ENCODE results near the gene PSMB10.

The PSMB10 gene

DNA sequence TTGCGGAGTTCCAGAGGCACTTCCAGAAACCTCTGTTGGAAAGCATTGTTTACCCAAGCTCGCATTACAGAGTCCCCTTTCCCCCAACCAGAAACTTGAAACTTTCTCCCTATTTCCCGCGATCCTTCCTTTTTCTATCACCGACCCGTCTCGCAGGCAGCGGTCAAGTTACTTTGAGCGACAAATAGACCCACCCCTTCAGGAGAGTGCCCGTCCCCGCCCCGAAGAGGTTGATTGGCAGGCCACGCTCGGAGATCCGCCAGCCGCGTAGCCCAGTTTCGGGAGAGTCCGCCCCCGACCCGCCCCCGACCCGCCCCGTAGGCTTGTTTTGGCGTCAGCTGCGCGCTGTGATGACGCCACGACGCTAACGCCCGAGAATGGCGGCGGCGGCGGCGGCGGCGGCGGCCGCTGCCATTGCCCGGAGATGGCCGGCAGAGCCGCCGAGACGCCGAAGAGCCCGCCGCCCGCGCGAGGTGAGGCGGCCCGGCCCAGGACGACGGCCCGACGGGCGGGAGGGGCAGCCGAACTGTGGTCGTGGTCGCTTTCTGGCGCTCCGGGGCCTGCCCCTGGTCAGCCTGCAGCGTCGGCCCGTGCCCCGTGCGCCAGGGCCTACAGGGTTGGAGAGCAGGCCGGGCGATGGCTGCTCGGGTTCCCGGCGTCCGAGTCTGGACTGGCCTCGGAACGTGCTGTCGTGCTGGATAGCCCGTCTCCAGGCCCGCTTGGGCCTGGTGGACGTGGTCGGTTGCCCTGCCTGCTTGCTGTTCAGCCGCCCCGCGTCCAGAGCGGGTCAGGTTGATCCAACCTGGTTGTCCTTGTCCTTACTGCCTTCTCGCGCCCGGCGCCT is 43.5 kb downstream of the PSMB10 start, which contains the start of gene PSKH1:
Gene PSKH1 (plus strand): TSS at position 356 of the 844 bp plus-strand sequence. CDS start 15,496 bp downstream, outside the sequence.
- H3K4me1 ChIP-seq (ENCODE audit: low read length) = peaks cover 14% of the 10 kb centered on the region
- H3K36me3 ChIP-seq (replicated peaks; ENCODE audit: low read depth, low read length) = no peaks in the 10 kb centered on the region
- peak within 1 kb of the TSS; percentile 93 for H3K9ac ChIP-seq (ENCODE audit: low read length)
- H3K27ac ChIP-seq (ENCODE audit: low read length) = peak within 1 kb of the TSS; percentile 17; the same call in 1 of the 2 replicates
- peaks cover 44% of the 10 kb centered on the region for H3K79me2 ChIP-seq (ENCODE audit: low read length)
- H3K27me3 ChIP-seq (ENCODE audit: low read depth, low read length) = no peaks in the 10 kb centered on the region
- no peaks in the 10 kb centered on the region for H3K9me3 ChIP-seq (ENCODE audit: insufficient read depth, low read length)
- TF ChIP-seq EZH2phosphoT487 (IDR thresholded peaks at IDR 0.05; ENCODE audit: low read depth) = no peak
- TF ChIP-seq, protein P1, sequence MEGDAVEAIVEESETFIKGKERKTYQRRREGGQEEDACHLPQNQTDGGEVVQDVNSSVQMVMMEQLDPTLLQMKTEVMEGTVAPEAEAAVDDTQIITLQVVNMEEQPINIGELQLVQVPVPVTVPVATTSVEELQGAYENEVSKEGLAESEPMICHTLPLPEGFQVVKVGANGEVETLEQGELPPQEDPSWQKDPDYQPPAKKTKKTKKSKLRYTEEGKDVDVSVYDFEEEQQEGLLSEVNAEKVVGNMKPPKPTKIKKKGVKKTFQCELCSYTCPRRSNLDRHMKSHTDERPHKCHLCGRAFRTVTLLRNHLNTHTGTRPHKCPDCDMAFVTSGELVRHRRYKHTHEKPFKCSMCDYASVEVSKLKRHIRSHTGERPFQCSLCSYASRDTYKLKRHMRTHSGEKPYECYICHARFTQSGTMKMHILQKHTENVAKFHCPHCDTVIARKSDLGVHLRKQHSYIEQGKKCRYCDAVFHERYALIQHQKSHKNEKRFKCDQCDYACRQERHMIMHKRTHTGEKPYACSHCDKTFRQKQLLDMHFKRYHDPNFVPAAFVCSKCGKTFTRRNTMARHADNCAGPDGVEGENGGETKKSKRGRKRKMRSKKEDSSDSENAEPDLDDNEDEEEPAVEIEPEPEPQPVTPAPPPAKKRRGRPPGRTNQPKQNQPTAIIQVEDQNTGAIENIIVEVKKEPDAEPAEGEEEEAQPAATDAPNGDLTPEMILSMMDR (IDR thresholded peaks at IDR 0.05; ENCODE audit: low read depth, low read length) = no peak
- peak within 1 kb of the TSS; percentile 92 for H3K4me3 ChIP-seq (ENCODE audit: low read length)
- H2AFZ ChIP-seq (ENCODE audit: low read depth, low read length) = peak within 1 kb of the TSS; percentile 40; the same call in 1 of the 2 replicates
- peak within 1 kb of the TSS; percentile 96 for H3K4me2 ChIP-seq (ENCODE audit: low read length)
- H4K20me1 ChIP-seq (ENCODE audit: insufficient read depth, low read length) = no peaks in the 10 kb centered on the region

DNA sequence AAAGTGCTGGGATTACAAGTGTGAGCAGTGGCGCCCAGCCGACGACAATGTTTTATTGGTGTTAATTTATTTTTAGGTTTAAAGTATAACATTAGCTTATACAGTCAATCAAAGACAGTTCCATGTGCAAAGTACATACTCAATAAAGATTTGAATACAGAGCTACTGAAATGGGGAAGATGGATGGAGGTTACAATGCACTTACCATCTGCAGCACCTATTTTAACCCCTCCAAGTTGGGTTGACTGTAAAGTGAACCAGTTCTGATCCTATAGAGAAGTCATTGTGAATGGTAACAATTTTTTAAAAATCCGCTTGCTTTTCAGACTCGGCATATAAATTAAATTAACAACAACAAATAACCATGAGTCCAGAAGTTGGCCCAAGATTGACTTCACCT is 44.3 kb downstream of the PSMB10 start:
- peaks cover 14% of the 10 kb centered on the region for H3K4me1 ChIP-seq (ENCODE audit: low read length)
- H4K20me1 ChIP-seq (ENCODE audit: insufficient read depth, low read length) = no peaks in the 10 kb centered on the region
- H3K79me2 ChIP-seq (ENCODE audit: low read length) = peaks cover 40% of the 10 kb centered on the region
- peak overlapping the region; percentile 56 for H3K9ac ChIP-seq (ENCODE audit: low read length)
- H3K4me2 ChIP-seq (ENCODE audit: low read length) = peak overlapping the region; percentile 75
- TF ChIP-seq EZH2phosphoT487 (IDR thresholded peaks at IDR 0.05; ENCODE audit: low read depth) = no peak
- TF ChIP-seq, protein P1 (IDR thresholded peaks at IDR 0.05; ENCODE audit: low read depth, low read length) = no peak
- H2AFZ ChIP-seq (ENCODE audit: low read depth, low read length) = peak overlapping the region; percentile 40; the same call in 1 of the 2 replicates
- no peaks in the 10 kb centered on the region for H3K27me3 ChIP-seq (ENCODE audit: low read depth, low read length)
- no peak overlapping the region for H3K27ac ChIP-seq (ENCODE audit: low read length)
- no peaks in the 10 kb centered on the region for H3K36me3 ChIP-seq (replicated peaks; ENCODE audit: low read depth, low read length)
- peak overlapping the region; percentile 75 for H3K4me3 ChIP-seq (ENCODE audit: low read length)
- no peaks in the 10 kb centered on the region for H3K9me3 ChIP-seq (ENCODE audit: insufficient read depth, low read length)

DNA sequence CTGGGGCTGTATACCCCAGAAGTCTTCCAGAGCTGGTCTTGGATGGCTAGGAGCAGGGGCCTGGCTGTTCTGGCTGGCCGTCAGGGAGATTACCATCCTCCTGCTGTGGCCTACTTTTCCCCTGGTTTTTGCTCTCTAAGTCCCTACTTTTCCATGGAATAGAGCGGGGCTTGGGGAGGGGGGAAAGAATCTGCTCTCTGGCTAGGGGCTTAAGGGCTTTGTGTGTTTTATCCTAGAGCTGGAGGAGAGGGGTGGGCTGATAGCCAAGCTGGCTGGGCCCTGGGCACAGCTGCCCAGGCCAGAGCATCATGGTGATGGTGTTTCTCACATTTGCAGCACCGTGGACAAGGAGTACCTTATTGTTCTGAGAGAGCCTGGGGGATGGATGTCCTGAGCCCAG is 48.3 kb downstream of the PSMB10 start:
- Histone ChIP-seq H3K4me2 (ENCODE audit: low read length) (no peak overlapping the region), H3K79me2 (ENCODE audit: low read length) (peaks cover 2% of the 10 kb centered on the region), H3K27me3 (ENCODE audit: low read depth, low read length) (no peaks in the 10 kb centered on the region), H3K4me3 (ENCODE audit: low read length) (no peak overlapping the region), H3K27ac (ENCODE audit: low read length) (no peak overlapping the region), H3K36me3 (replicated peaks; ENCODE audit: low read depth, low read length) (peaks cover 8% of the 10 kb centered on the region), H3K4me1 (ENCODE audit: low read length) (peaks cover 4% of the 10 kb centered on the region; the same call in 1 of the 2 replicates), H4K20me1 (ENCODE audit: insufficient read depth, low read length) (no peaks in the 10 kb centered on the region), H3K9me3 (ENCODE audit: insufficient read depth, low read length) (no peaks in the 10 kb centered on the region), H2AFZ (ENCODE audit: low read depth, low read length) (no peak overlapping the region), H3K9ac (ENCODE audit: low read length) (no peak overlapping the region)
- TF ChIP-seq, protein P1 (IDR thresholded peaks at IDR 0.05; ENCODE audit: low read depth, low read length) = no peak
- TF ChIP-seq EZH2phosphoT487 (IDR thresholded peaks at IDR 0.05; ENCODE audit: low read depth) = no peak

DNA sequence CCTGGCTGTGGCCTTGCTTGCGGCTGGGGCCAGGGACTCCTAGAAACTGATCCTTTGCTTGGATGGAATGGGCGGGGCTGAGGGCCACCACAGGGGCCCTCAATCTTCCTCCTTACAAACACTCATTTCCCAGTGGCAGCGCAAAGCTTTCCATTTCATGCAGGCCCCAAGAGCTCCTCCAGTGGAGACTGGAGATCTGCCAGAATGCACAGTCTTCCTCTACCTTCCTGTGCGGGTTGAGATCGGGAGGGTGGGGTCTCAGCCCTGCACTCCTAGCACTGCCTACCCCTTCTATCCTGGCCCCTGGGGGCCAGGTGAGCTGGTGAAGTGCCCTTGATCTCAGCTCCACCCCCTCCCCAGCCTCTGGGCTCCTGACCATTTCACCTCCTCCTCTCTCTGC is 50.3 kb downstream of the PSMB10 start:
- Histone ChIP-seq H3K4me2 (ENCODE audit: low read length) (no peak overlapping the region), H2AFZ (ENCODE audit: low read depth, low read length) (no peak overlapping the region), H3K4me3 (ENCODE audit: low read length) (no peak overlapping the region), H3K27me3 (ENCODE audit: low read depth, low read length) (no peaks in the 10 kb centered on the region), H3K4me1 (ENCODE audit: low read length) (no peaks in the 10 kb centered on the region), H3K27ac (ENCODE audit: low read length) (no peak overlapping the region), H3K36me3 (replicated peaks; ENCODE audit: low read depth, low read length) (peaks cover 20% of the 10 kb centered on the region), H3K9me3 (ENCODE audit: insufficient read depth, low read length) (no peaks in the 10 kb centered on the region), H3K79me2 (ENCODE audit: low read length) (no peaks in the 10 kb centered on the region), H4K20me1 (ENCODE audit: insufficient read depth, low read length) (no peaks in the 10 kb centered on the region), H3K9ac (ENCODE audit: low read length) (no peak overlapping the region)
- TF ChIP-seq, protein P1 (IDR thresholded peaks at IDR 0.05; ENCODE audit: low read depth, low read length) = no peak
- TF ChIP-seq EZH2phosphoT487 (IDR thresholded peaks at IDR 0.05; ENCODE audit: low read depth) = no peak
